H9 (cell line): ENCODE results near the gene TRIM37. TPM values are rescaled to one million over a fixed set of nuclear protein-coding genes. Genes with fewer than 3 reads are reported as not detected.

ENCODE experiments used
- DNase-seq: peaks from one replicate; pipeline ENCODE4 v3.0.0-alpha.2; 2017
- H2AFZ ChIP-seq: one replicate; pipeline ENCODE4 v1.6.1; 2013; ENCODE audit warnings: mild to moderate bottlenecking, low read length, control low read depth, moderate library complexity
- H2AK5ac ChIP-seq: 2 replicates; pipeline ENCODE4 v1.6.1; 2013; ENCODE audit warnings: low read length, control low read depth, mixed read lengths; ENCODE audit not compliant: insufficient read length
- H2BK120ac ChIP-seq: one replicate; pipeline ENCODE4 v1.6.1; 2013; ENCODE audit warnings: low read depth, mild to moderate bottlenecking, low read length, control low read depth, inconsistent platforms; ENCODE audit not compliant: poor library complexity, severe bottlenecking
- H2BK12ac ChIP-seq: 2 replicates; pipeline ENCODE4 v1.6.1; 2013; ENCODE audit warnings: low read length, control low read depth, mixed read lengths, low read depth; ENCODE audit not compliant: insufficient read length
- H2BK15ac ChIP-seq: 2 replicates; pipeline ENCODE4 v1.6.1; 2013; ENCODE audit warnings: low read depth, low read length, control low read depth
- H2BK20ac ChIP-seq: one replicate; pipeline ENCODE4 v1.6.1; 2013; ENCODE audit warnings: low read depth, mild to moderate bottlenecking, low read length, control low read depth, inconsistent platforms; ENCODE audit not compliant: poor library complexity, severe bottlenecking
- H2BK5ac ChIP-seq: 2 replicates; pipeline ENCODE4 v1.6.1; 2013; ENCODE audit warnings: low read length, control low read depth, mixed read lengths; ENCODE audit not compliant: insufficient read length
- H3K14ac ChIP-seq: 2 replicates; pipeline ENCODE4 v1.6.1; 2013; ENCODE audit warnings: low read length, control low read depth; ENCODE audit not compliant: insufficient read depth
- H3K18ac ChIP-seq: 2 replicates; pipeline ENCODE4 v1.6.1; 2013; ENCODE audit warnings: low read depth, mild to moderate bottlenecking, mixed read lengths, low read length, control low read depth; ENCODE audit not compliant: insufficient read length
- H3K23ac ChIP-seq: 2 replicates; pipeline ENCODE4 v1.6.1; 2013; ENCODE audit warnings: low read length, control low read depth, mixed read lengths, low read depth; ENCODE audit not compliant: insufficient read length
- H3K23me2 ChIP-seq: 2 replicates; pipeline ENCODE4 v1.6.1; 2013; ENCODE audit warnings: low read depth, mild to moderate bottlenecking, mixed read lengths, low read length, control low read depth; ENCODE audit not compliant: insufficient read length, poor library complexity, severe bottlenecking
- H3K27ac ChIP-seq: 2 replicates; pipeline ENCODE4 v1.5.1; 2013; ENCODE audit warnings: low read length, control low read depth, mixed read lengths, low read depth; ENCODE audit not compliant: insufficient read length
- H3K27me3 ChIP-seq: 2 replicates; pipeline ENCODE4 v1.6.1; 2013; ENCODE audit warnings: low read length, control low read depth, inconsistent platforms; ENCODE audit not compliant: insufficient read depth
- H3K4ac ChIP-seq: 2 replicates; pipeline ENCODE4 v1.6.1; 2013; ENCODE audit warnings: low read depth, mild to moderate bottlenecking, control low read depth, inconsistent platforms, low read length, moderate library complexity
- H3K4me1 ChIP-seq: 2 replicates; pipeline ENCODE4 v1.6.1; 2013; ENCODE audit warnings: low read length, control low read depth, inconsistent platforms; ENCODE audit not compliant: insufficient read depth
- H3K4me2 ChIP-seq: 2 replicates; pipeline ENCODE4 v1.6.1; 2013; ENCODE audit warnings: low read length, control low read depth, mixed read lengths; ENCODE audit not compliant: insufficient read length, insufficient read depth
- H3K56ac ChIP-seq: 2 replicates; pipeline ENCODE4 v1.6.1; 2013; ENCODE audit warnings: low read depth, mild to moderate bottlenecking, mixed read lengths, low read length, control low read depth; ENCODE audit not compliant: insufficient read length
- H3K79me1 ChIP-seq: 2 replicates; pipeline ENCODE4 v1.6.1; 2013; ENCODE audit warnings: low read depth, mild to moderate bottlenecking, moderate library complexity, low read length, control low read depth, inconsistent platforms; ENCODE audit not compliant: insufficient read depth, poor library complexity, severe bottlenecking
- H3K79me2 ChIP-seq: 2 replicates; pipeline ENCODE4 v1.6.1; 2013; ENCODE audit warnings: low read length, control low read depth, inconsistent platforms; ENCODE audit not compliant: insufficient read depth
- H3K9ac ChIP-seq: 2 replicates; pipeline ENCODE4 v1.6.1; 2013; ENCODE audit warnings: low read length, control low read depth, mixed read lengths; ENCODE audit not compliant: insufficient read length; ENCODE audit errors: extremely low read depth
- H3K9me3 ChIP-seq: one replicate; pipeline ENCODE4 v1.6.1; 2013; ENCODE audit warnings: low read depth, low read length, inconsistent platforms; ENCODE audit not compliant: control insufficient read depth
- H3T11ph ChIP-seq: one replicate; pipeline ENCODE4 v1.6.1; 2013; ENCODE audit warnings: mild to moderate bottlenecking, low read length, control low read depth, inconsistent platforms
- H4K20me1 ChIP-seq: one replicate; pipeline ENCODE4 v1.6.1; 2013; ENCODE audit not compliant: control insufficient read depth, insufficient read length, insufficient read depth
- H4K5ac ChIP-seq: 2 replicates; pipeline ENCODE4 v1.6.1; 2013; ENCODE audit warnings: low read depth, mild to moderate bottlenecking, mixed read lengths, low read length, control low read depth; ENCODE audit not compliant: insufficient read length
- H4K8ac ChIP-seq: replicated peaks from 2 replicates; pipeline ENCODE4 v1.6.1; 2013; ENCODE audit warnings: low read length, control low read depth, mixed read lengths, low read depth; ENCODE audit not compliant: insufficient read length
- H4K91ac ChIP-seq: 2 replicates; pipeline ENCODE4 v1.6.1; 2013; ENCODE audit warnings: low read depth, mild to moderate bottlenecking, moderate library complexity, mixed read lengths, low read length, control low read depth; ENCODE audit not compliant: insufficient read length
- H3K27ac Mint-ChIP-seq, 3 experiments: 2 replicates in 2 of 3; 3 replicates in 1 of 3; pipeline ENCODE4 v1.8.0; 2020 to 2021; ENCODE audit warnings: mixed read lengths in 3 of 3, mild to moderate bottlenecking in 1 of 3, moderate library complexity in 1 of 3
- H3K27me3 Mint-ChIP-seq: 2 replicates; pipeline ENCODE4 v1.8.0; 2021; ENCODE audit warnings: low read depth, mild to moderate bottlenecking, moderate library complexity, mixed read lengths
- H3K36me3 Mint-ChIP-seq, 3 experiments: 2 replicates in 2 of 3; 3 replicates in 1 of 3; pipeline ENCODE4 v1.8.0; 2020 to 2021; ENCODE audit warnings: low read depth in 3 of 3, mixed read lengths in 3 of 3; ENCODE audit not compliant: insufficient read depth in 1 of 3
- H3K4me1 Mint-ChIP-seq, 2 experiments: 2 replicates each; pipeline ENCODE4 v1.8.0; 2020; ENCODE audit warnings: mixed read lengths in 2 of 2
- H3K4me3 Mint-ChIP-seq, 2 experiments: 2 replicates in 1 of 2; 3 replicates in 1 of 2; pipeline ENCODE4 v1.8.0; 2020 to 2021; ENCODE audit warnings: mild to moderate bottlenecking in 2 of 2, mixed read lengths in 2 of 2, moderate library complexity in 1 of 2
- H3K9me3 Mint-ChIP-seq, 2 experiments: 2 replicates in 1 of 2; 3 replicates in 1 of 2; pipeline ENCODE4 v1.8.0; 2020; ENCODE audit warnings: mild to moderate bottlenecking in 2 of 2, mixed read lengths in 2 of 2, moderate library complexity in 1 of 2
- CTCF ChIP-seq: fragments of 200-600 bp; sonication (generic); conservative IDR thresholded peaks from 3 replicates; pipeline ENCODE4 v1.8.0; 2021; ENCODE audit warnings: antibody characterized with exemption, mild to moderate bottlenecking
- WGBS: extraction: QIAGEN DNeasy Blood & Tissue Kit; methylation state at CpG from one replicate; pipeline ENCODE4 v1.1.7; 2013; ENCODE audit warnings: missing lambda C conversion rate, low lambda C conversion rate, mixed read lengths; ENCODE audit not compliant: insufficient read length; ENCODE audit errors: extremely low coverage; 5-methylcytosine and 5-hydroxymethylcytosine counted together
- total RNA-seq: library from RNA; stranded (reverse); gene quantifications from 2 replicates; pipeline ENCODE4 v1.2.1, GENCODE V29; 2021

TRIM37 gene
- total RNA-seq, 1 experiment from 2014 or later, result 52.1 TPM

- no peak overlapping the region for H3K14ac ChIP-seq
- Mint-ChIP-seq H3K4me1 (peaks cover 0 to 5% of the 10 kb centered on the region in 2 experiments; a peak in 2 of 4 replicates), H3K27ac (no peak overlapping the region), H3K36me3 (peaks cover 23 to 39% (median 35%) of the 10 kb centered on the region in 3 experiments; a peak in 6 of 7 replicates), H3K9me3 (no peaks in the 10 kb centered on the region), H3K4me3 (no peak overlapping the region), H3K27me3 (no peaks in the 10 kb centered on the region)
- H4K8ac ChIP-seq, result no peak overlapping the region
- no peaks in the 10 kb centered on the region for H3K79me2 ChIP-seq
- H2BK15ac ChIP-seq, result no peak overlapping the region
- H2BK12ac ChIP-seq, result no peak overlapping the region
- no peak overlapping the region for H3K9ac ChIP-seq
- no peaks in the 10 kb centered on the region for H4K20me1 ChIP-seq
- H2BK120ac ChIP-seq, result no peak overlapping the region
- no CpG with 5 or more reads among the region's 4 CpGs for WGBS
- TF ChIP-seq CTCF, result no peak
- no peak overlapping the region for H2BK5ac ChIP-seq
- H2BK20ac ChIP-seq, result no peak overlapping the region
- no peak for DNase-seq
- no peaks in the 10 kb centered on the region for H3K4me1 ChIP-seq
- H3K4ac ChIP-seq, result no peak overlapping the region
- H2AK5ac ChIP-seq, result no peak overlapping the region
- H3K56ac ChIP-seq, result no peak overlapping the region
- H3K23ac ChIP-seq, result no peak overlapping the region
- H3T11ph ChIP-seq, result no peak overlapping the region
- H3K18ac ChIP-seq, result no peak overlapping the region
- no peaks in the 10 kb centered on the region for H3K79me1 ChIP-seq
- H4K91ac ChIP-seq, result no peak overlapping the region
- no peak overlapping the region for H4K5ac ChIP-seq
- H3K9me3 ChIP-seq, result no peaks in the 10 kb centered on the region
- no peak overlapping the region for H3K27ac ChIP-seq
- no peaks in the 10 kb centered on the region for H3K27me3 ChIP-seq
- H3K23me2 ChIP-seq, result no peaks in the 10 kb centered on the region
- no peak overlapping the region for H2AFZ ChIP-seq
- no peak overlapping the region for H3K4me2 ChIP-seq
Measured at GRCh38 chr17:58998871-58999270, 107.8 kb downstream of the TRIM37 start.
